H1 (cell line): ENCODE results near the gene TPT1. TPM values are rescaled to one million over a fixed set of nuclear protein-coding genes. Genes with fewer than 3 reads are reported as not detected.
A peak's percentile ranks its signal among the peaks of the same experiment; 100 is the strongest.

Source experiments
- CTCF ChIA-PET: fragments of 300-600 bp; sonication (Branson Sonifier 250); formaldehyde crosslinking; loops from one replicate; lab custom pipeline; 2021; ENCODE audit not compliant: partially characterized antibody; lab: Charles Lee
- POLR2A ChIA-PET: fragments of 300-600 bp; sonication (Branson Sonifier 250); formaldehyde crosslinking; loops from one replicate; lab custom pipeline; 2021; ENCODE audit warnings: inconsistent platforms; ENCODE audit not compliant: partially characterized antibody; lab: Charles Lee
- DNase-seq, 2 experiments: peaks; one replicate each; pipeline versions ENCODE4 v3.0.0 to v3.0.0-alpha.2; 2010 to 2022; ENCODE audit warnings: low spot score in 2 of 2, low read depth in 1 of 2, mixed read lengths in 1 of 2
- FAIRE-seq: peaks from 2 replicates; lab custom pipeline; 2011; peaks lifted over from hg19 to GRCh38; lab: Jason Lieb, UNC
- H2AFZ ChIP-seq: 2 replicates; pipeline ENCODE4 v1.8.1; 2012; ENCODE audit warnings: low read length, inconsistent platforms
- H2AK5ac ChIP-seq: 2 replicates; pipeline ENCODE4 v1.6.1; 2013; ENCODE audit warnings: low read depth, low read length
- H2BK120ac ChIP-seq: replicated peaks from 2 replicates; pipeline ENCODE3; 2013; ENCODE audit warnings: low read depth, low read length, inconsistent platforms
- H2BK12ac ChIP-seq: 2 replicates; pipeline ENCODE4 v1.6.1; 2013; ENCODE audit warnings: low read depth, low read length
- H2BK15ac ChIP-seq: 2 replicates; pipeline ENCODE4 v1.6.1; 2013; ENCODE audit warnings: low read length
- H2BK20ac ChIP-seq: 2 replicates; pipeline ENCODE4 v1.6.1; 2013; ENCODE audit warnings: low read length
- H2BK5ac ChIP-seq: 2 replicates; pipeline ENCODE4 v1.6.1; 2013; ENCODE audit warnings: low read depth, low read length
- H3K14ac ChIP-seq: 2 replicates; pipeline ENCODE4 v1.6.1; 2013; ENCODE audit warnings: inconsistent platforms; ENCODE audit not compliant: insufficient read length
- H3K18ac ChIP-seq: 2 replicates; pipeline ENCODE4 v1.6.1; 2013; ENCODE audit warnings: low read length; ENCODE audit errors: extremely low read depth
- H3K23ac ChIP-seq: 2 replicates; pipeline ENCODE4 v1.6.1; 2013; ENCODE audit warnings: inconsistent platforms; ENCODE audit not compliant: insufficient read length
- H3K23me2 ChIP-seq: 2 replicates; pipeline ENCODE4 v1.6.1; 2013; ENCODE audit warnings: low read depth, low read length
- H3K27ac ChIP-seq: 2 replicates; pipeline ENCODE4 v1.6.1; 2011; ENCODE audit warnings: low read depth, low read length, inconsistent platforms
- H3K27me3 ChIP-seq, 4 experiments: replicated peaks in 1 of 4; 1 replicate in 1 of 4; 2 replicates in 3 of 4; pipeline versions ENCODE4 v1.6.1 to v1.8.1; 2011 to 2013; ENCODE audit warnings: low read length in 3 of 4, mild to moderate bottlenecking in 3 of 4, inconsistent platforms in 2 of 4, mixed read lengths in 2 of 4, moderate library complexity in 1 of 4; ENCODE audit not compliant: control insufficient read depth in 3 of 4, insufficient read depth in 3 of 4; ENCODE audit errors: extremely low read depth in 1 of 4
- H3K36me3 ChIP-seq, 4 experiments: 2 replicates each; pipeline versions ENCODE4 v1.6.1 to v1.8.1; 2011 to 2013; ENCODE audit warnings: mild to moderate bottlenecking in 4 of 4, low read length in 3 of 4, moderate library complexity in 2 of 4, control low read depth in 1 of 4, inconsistent platforms in 1 of 4; ENCODE audit not compliant: insufficient read depth in 4 of 4, control insufficient read depth in 2 of 4
- H3K4ac ChIP-seq: replicated peaks from 2 replicates; pipeline ENCODE3; 2013; ENCODE audit warnings: low read length, low read depth, mixed read lengths, inconsistent platforms; ENCODE audit not compliant: insufficient read length
- H3K4me1 ChIP-seq, 4 experiments: replicated peaks in 1 of 4; 1 replicate in 1 of 4; 2 replicates in 3 of 4; pipeline versions ENCODE4 v1.6.1 to v1.8.1; 2011 to 2013; ENCODE audit warnings: low read length in 3 of 4, inconsistent platforms in 2 of 4, mixed read lengths in 1 of 4; ENCODE audit not compliant: insufficient read depth in 4 of 4, control insufficient read depth in 3 of 4
- H3K4me2 ChIP-seq, 2 experiments: 2 replicates each; pipeline versions ENCODE4 v1.6.1 to v1.8.1; 2011 to 2013; ENCODE audit warnings: low read depth in 2 of 2, low read length in 2 of 2, control low read depth in 1 of 2, inconsistent platforms in 1 of 2, mild to moderate bottlenecking in 1 of 2; ENCODE audit not compliant: insufficient read depth in 1 of 2
- H3K4me3 ChIP-seq, 4 experiments: fragments of 200-600, 300-600 bp in 1 of 4; sonication (generic), shearing (Covaris generic), sonication (Bioruptor Twin) in 1 of 4; 2 replicates each; pipeline versions ENCODE4 v1.5.1 to v1.8.1; 2011 to 2016; ENCODE audit warnings: low read length in 4 of 4, low read depth in 3 of 4, control low read depth in 2 of 4, inconsistent platforms in 2 of 4, mild to moderate bottlenecking in 2 of 4, mixed read lengths in 1 of 4, moderate library complexity in 1 of 4; ENCODE audit not compliant: insufficient read depth in 2 of 4; ENCODE audit errors: extremely low read depth in 1 of 4
- H3K56ac ChIP-seq: replicated peaks from 2 replicates; pipeline ENCODE3; 2013; ENCODE audit warnings: low read depth, mild to moderate bottlenecking, mixed read lengths, low read length, inconsistent platforms; ENCODE audit not compliant: insufficient read length
- H3K79me1 ChIP-seq: 2 replicates; pipeline ENCODE4 v1.6.1; 2013; ENCODE audit warnings: low read depth, low read length, control low read depth
- H3K79me2 ChIP-seq, 2 experiments: 2 replicates each; pipeline versions ENCODE4 v1.6.1 to v1.8.1; 2012 to 2013; ENCODE audit warnings: low read length in 2 of 2, mild to moderate bottlenecking in 2 of 2, inconsistent platforms in 1 of 2; ENCODE audit not compliant: insufficient read depth in 2 of 2, control insufficient read depth in 1 of 2
- H3K9ac ChIP-seq, 4 experiments: replicated peaks in 1 of 4; 1 replicate in 1 of 4; 2 replicates in 3 of 4; pipeline versions ENCODE4 v1.6.1 to v1.8.1; 2011 to 2013; ENCODE audit warnings: low read depth in 3 of 4, low read length in 3 of 4, control low read depth in 2 of 4, mild to moderate bottlenecking in 2 of 4, moderate library complexity in 2 of 4, inconsistent platforms in 1 of 4; ENCODE audit errors: extremely low read depth in 1 of 4
- H3K9me3 ChIP-seq, 2 experiments: 2 replicates each; pipeline versions ENCODE4 v1.6.1 to v1.8.1; 2012 to 2013; ENCODE audit warnings: mild to moderate bottlenecking in 2 of 2, moderate library complexity in 2 of 2, control low read depth in 1 of 2, inconsistent platforms in 1 of 2, low read depth in 1 of 2, low read length in 1 of 2, mixed read lengths in 1 of 2; ENCODE audit not compliant: insufficient read depth in 2 of 2
- H4K20me1 ChIP-seq, 2 experiments: replicated peaks in 1 of 2; 2 replicates each; pipeline versions ENCODE3 to v1.8.1; 2011 to 2013; ENCODE audit warnings: inconsistent platforms in 2 of 2, low read length in 2 of 2, mild to moderate bottlenecking in 1 of 2; ENCODE audit not compliant: insufficient read depth in 2 of 2, control insufficient read depth in 1 of 2
- H4K5ac ChIP-seq: 2 replicates; pipeline ENCODE4 v1.6.1; 2013; ENCODE audit warnings: low read length, low read depth, mixed read lengths, inconsistent platforms; ENCODE audit not compliant: insufficient read length
- H4K8ac ChIP-seq: 2 replicates; pipeline ENCODE4 v1.8.0; 2013; ENCODE audit warnings: mild to moderate bottlenecking, moderate library complexity, low read length, inconsistent platforms; ENCODE audit not compliant: insufficient read depth; ENCODE audit errors: extremely low read depth
- H4K91ac ChIP-seq: replicated peaks from 2 replicates; pipeline ENCODE3; 2013; ENCODE audit warnings: low read length, mixed read lengths, inconsistent platforms; ENCODE audit not compliant: insufficient read length
- POLR2AphosphoS5 ChIP-seq: IDR thresholded peaks from 2 replicates; pipeline ENCODE4 v1.6.1; 2011; ENCODE audit warnings: low read depth, low read length
- SIRT6 ChIP-seq: IDR thresholded peaks from one replicate; pipeline ENCODE4 v1.7.1; 2012; ENCODE audit warnings: low read length, inconsistent platforms
- WGBS, 2 experiments: shearing (Covaris generic) in 1 of 2; methylation state at CpG; one replicate each; pipeline versions ENCODE4 v1.1.6 to v1.1.7; 2013 to 2015; ENCODE audit warnings: low lambda C conversion rate in 2 of 2, mixed read lengths in 2 of 2, inconsistent platforms in 1 of 2, low coverage in 1 of 2, missing lambda C conversion rate in 1 of 2; ENCODE audit not compliant: insufficient replicate concordance in 2 of 2, insufficient coverage in 1 of 2, insufficient read length in 1 of 2; ENCODE audit errors: extremely low coverage in 1 of 2, missing lambda C conversion rate in 1 of 2; 5-methylcytosine and 5-hydroxymethylcytosine counted together
- polyA plus RNA-seq, 7 experiments: library from polyadenylated mRNA; depleted of rRNA in 3 of 7; stranded (reverse) in 5 of 7; unstranded in 2 of 7; fragments of >200 nt in 5 of 7; fragments of 200-250 nt in 2 of 7; gene quantifications; 1 replicate in 5 of 7; 2 replicates in 1 of 7; 4 replicates in 1 of 7; pipeline versions ENCODE4 v1.2.1 to v1.2.3, GENCODE V29; 2011 to 2013; ENCODE audit warnings: missing spikeins in 2 of 7, mixed read lengths in 2 of 7
- total RNA-seq: library from RNA; stranded (reverse); fragmentation: NEBNext Ultra II Directional; extraction: Animal tissue kit (Norgen Biotek cat#: 25700); gene quantifications from 2 replicates; pipeline ENCODE4 v1.2.1, GENCODE V29; 2021

The TPT1 gene
- total and polyA plus RNA-seq, 2 of the 8 experiments (the other 6 are each of a cell fraction or from before 2014, with no cell fraction given): 2,245 to 2,279 TPM

DNA sequence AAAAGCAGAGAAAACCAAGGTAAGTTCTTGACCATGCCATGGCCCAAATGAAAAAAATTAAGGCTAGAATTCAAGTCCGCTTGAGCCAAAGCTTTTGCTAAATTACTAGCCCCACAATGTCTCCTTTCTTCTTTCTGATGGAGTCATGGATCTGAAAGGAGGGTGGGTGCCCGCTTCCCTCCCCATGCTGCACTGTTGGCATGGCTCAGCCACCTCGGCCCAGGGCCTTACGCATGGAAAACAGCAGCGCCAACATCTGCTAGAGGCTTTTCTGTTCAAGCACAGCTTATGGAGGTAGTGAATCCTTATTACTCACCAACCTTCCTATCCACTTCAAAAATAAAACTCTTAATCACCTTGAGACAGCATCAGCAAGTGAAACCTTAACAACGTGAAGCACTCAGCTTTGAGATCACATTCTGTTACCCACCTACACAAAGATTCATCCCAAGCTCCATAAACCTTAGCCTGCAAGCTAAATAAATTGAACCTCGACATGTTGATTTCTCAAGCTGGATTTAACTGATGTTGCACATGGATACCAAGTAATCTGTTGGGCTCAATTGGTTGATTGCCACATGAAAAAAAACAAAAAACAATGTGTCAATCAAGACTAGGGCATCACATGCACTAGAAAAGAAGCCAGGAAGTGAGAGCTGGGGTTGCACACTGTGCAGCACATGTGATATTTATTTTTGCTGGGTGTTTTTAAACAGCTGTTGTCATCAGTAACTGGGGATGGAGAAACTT lies 43.4 kb downstream of the TPT1 start:
- DNase-seq (no peak), FAIRE-seq (no peak)
- no peak overlapping the region for H3K14ac ChIP-seq
- POLR2A ChIA-PET: interaction anchor here (0.6 to 2.4 kb wide), 6 partner anchors 10 to 43 kb away, joined by 3 to 8 read pairs (median 6); partner anchors contain the start of gene TPT1
- H2BK120ac ChIP-seq: no peak overlapping the region
- no peak overlapping the region for H2BK5ac ChIP-seq
- no peaks in the 10 kb centered on the region for H4K20me1 ChIP-seq
- no peak overlapping the region for H2BK20ac ChIP-seq
- CTCF ChIA-PET: interaction anchor here (0.5 to 6.3 kb wide), 6 partner anchors 10 to 250 kb away, joined by 3 to 36 read pairs (median 10); no protein-coding TSS in a partner anchor
- H2BK12ac ChIP-seq: no peak overlapping the region
- H3K23ac ChIP-seq: no peak overlapping the region
- H3K27me3 ChIP-seq: no peaks in the 10 kb centered on the region
- no peak overlapping the region for H2BK15ac ChIP-seq
- H2AK5ac ChIP-seq: no peak overlapping the region
- H3K79me1 ChIP-seq: no peaks in the 10 kb centered on the region
- H3K4ac ChIP-seq: no peak overlapping the region
- peaks cover 0 to 2% (median under 1%) of the 10 kb centered on the region in 4 experiments; a peak in 4 of 7 replicates for H3K4me1 ChIP-seq
- no peak overlapping the region for H3K18ac ChIP-seq
- H3K27ac ChIP-seq: no peak overlapping the region
- no peak overlapping the region for H4K91ac ChIP-seq
- no peak overlapping the region for H3K9ac ChIP-seq
- no peak overlapping the region for H4K8ac ChIP-seq
- 90% methylated on average over 7 of the region's 7 CpGs; no CpG with 5 or more reads in 1 of the 2 experiments for WGBS, 2 experiments
- H3K79me2 ChIP-seq: no peaks in the 10 kb centered on the region
- no peak overlapping the region for H3K4me3 ChIP-seq
- H3K4me2 ChIP-seq: no peak overlapping the region
- H3K56ac ChIP-seq: no peak overlapping the region
- H3K9me3 ChIP-seq: no peaks in the 10 kb centered on the region
- no peak overlapping the region for H2AFZ ChIP-seq
- H3K23me2 ChIP-seq: no peaks in the 10 kb centered on the region
- TF ChIP-seq POLR2AphosphoS5 (0 out of 2 replicates have a peak, but pooled peaks have one; percentile 14), SIRT6 (no peak)
- TF ChIP-seq, all 59 proteins: peak for 1
- Histone ChIP-seq H3K36me3 (no peaks in the 10 kb centered on the region), H4K5ac (no peak overlapping the region)
